ENCODE measurements around the gene KCNE4. TPM values are rescaled to one million over a fixed set of nuclear protein-coding genes. Genes with fewer than 3 reads are reported as not detected.

The KCNE4 gene
- total and polyA plus RNA-seq, 2 donors (not counting 1 experiment from before 2014, with no cell fraction given) = 17.8 to 25.3 TPM

GRCh38 chr2:223034221-223034975 is 17.6 kb upstream of the KCNE4 start:
- no peak overlapping the region for H3K4me2 ChIP-seq (ENCODE audit: extremely low read depth, insufficient read depth, low read length)
- no peaks in the 10 kb centered on the region for H3K36me3 ChIP-seq (ENCODE audit: control insufficient read depth, insufficient read depth, low read length)
- TF ChIP-seq, protein P1, sequence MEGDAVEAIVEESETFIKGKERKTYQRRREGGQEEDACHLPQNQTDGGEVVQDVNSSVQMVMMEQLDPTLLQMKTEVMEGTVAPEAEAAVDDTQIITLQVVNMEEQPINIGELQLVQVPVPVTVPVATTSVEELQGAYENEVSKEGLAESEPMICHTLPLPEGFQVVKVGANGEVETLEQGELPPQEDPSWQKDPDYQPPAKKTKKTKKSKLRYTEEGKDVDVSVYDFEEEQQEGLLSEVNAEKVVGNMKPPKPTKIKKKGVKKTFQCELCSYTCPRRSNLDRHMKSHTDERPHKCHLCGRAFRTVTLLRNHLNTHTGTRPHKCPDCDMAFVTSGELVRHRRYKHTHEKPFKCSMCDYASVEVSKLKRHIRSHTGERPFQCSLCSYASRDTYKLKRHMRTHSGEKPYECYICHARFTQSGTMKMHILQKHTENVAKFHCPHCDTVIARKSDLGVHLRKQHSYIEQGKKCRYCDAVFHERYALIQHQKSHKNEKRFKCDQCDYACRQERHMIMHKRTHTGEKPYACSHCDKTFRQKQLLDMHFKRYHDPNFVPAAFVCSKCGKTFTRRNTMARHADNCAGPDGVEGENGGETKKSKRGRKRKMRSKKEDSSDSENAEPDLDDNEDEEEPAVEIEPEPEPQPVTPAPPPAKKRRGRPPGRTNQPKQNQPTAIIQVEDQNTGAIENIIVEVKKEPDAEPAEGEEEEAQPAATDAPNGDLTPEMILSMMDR (conservative IDR thresholded peaks at IDR 0.05 in 1 of 2, IDR thresholded peaks at IDR 0.05 in 1 of 2; ENCODE audit: low read depth in 1 of 2, low read length in 2 of 2) = no peak
- TF ChIP-seq EZH2 (IDR thresholded peaks at IDR 0.05; ENCODE audit: low read length, missing control alignments) = no peak

DNA sequence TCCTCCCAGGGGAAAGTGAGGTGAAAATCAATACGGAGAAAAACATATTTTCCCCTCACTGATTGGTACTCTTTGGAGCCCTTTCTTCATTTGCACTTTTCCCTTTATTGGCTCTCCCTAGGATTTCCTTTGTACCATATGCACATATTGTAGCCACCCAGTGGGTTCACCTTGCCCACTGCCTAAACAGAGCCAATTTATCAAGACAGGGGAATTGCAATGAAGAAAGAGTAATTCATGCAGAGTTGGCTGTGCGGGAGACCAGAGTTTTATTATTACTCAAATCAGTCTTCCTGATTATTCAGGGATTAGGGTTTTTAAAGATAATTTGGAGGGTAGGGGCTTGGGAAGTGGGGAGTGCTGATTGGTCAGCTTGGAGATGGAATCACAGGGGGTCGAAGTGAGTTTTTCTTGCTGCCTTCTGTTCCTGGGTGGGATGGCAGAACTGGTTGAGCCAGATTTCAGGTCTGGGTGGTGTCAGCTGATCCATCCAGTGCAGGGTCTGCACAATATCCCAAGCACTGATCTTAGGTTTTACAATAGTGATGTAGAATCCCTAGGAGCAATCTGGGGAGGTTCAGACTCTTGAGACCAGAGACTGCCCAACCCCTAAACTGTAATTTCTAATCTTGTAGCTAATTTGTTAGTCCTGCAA is 15.1 kb upstream of the KCNE4 start:
- TF ChIP-seq, protein P1 (conservative IDR thresholded peaks at IDR 0.05 in 1 of 2, IDR thresholded peaks at IDR 0.05 in 1 of 2; ENCODE audit: low read depth in 1 of 2, low read length in 2 of 2) = no peak
- TF ChIP-seq EZH2 (IDR thresholded peaks at IDR 0.05; ENCODE audit: low read length, missing control alignments) = no peak
- H3K79me2 ChIP-seq (ENCODE audit: control insufficient read depth, insufficient read depth, low read length) = no peaks in the 10 kb centered on the region
- no peak overlapping the region for H3K27ac ChIP-seq (ENCODE audit: insufficient read depth, low read length)
- H3K27me3 ChIP-seq (ENCODE audit: control insufficient read depth, insufficient read depth, low read length) = no peaks in the 10 kb centered on the region
- H3K9me3 ChIP-seq (ENCODE audit: control insufficient read depth, insufficient read depth, low read depth, low read length) = peaks cover 2% of the 10 kb centered on the region
- peaks cover 9% of the 10 kb centered on the region for H3K4me1 ChIP-seq (ENCODE audit: control insufficient read depth, extremely low read depth, insufficient read depth, low read length)
- no peak overlapping the region for H3K4me3 ChIP-seq (replicated peaks in 1 of 4; ENCODE audit: control extremely low read depth in 1 of 4, insufficient read depth in 1 of 4, low read depth in 3 of 4, low read length in 4 of 4)
- H3K4me2 ChIP-seq (ENCODE audit: extremely low read depth, insufficient read depth, low read length) = no peak overlapping the region
- DNase-seq (ENCODE audit: low read depth in 2 of 2) = no peak
- no peak overlapping the region for H3K9ac ChIP-seq (ENCODE audit: insufficient read depth, low read length)
- no peaks in the 10 kb centered on the region for H3K36me3 ChIP-seq (ENCODE audit: control insufficient read depth, insufficient read depth, low read length)
- no peaks in the 10 kb centered on the region for H4K20me1 ChIP-seq (ENCODE audit: control insufficient read depth, extremely low read depth, insufficient read depth, low read length)
- H2AFZ ChIP-seq (ENCODE audit: low read length) = no peak overlapping the region

More at GRCh38 chr2:223034221-223034975, 17.6 kb upstream of the KCNE4 start:
- Histone ChIP-seq H3K79me2 (ENCODE audit: control insufficient read depth, insufficient read depth, low read length) (no peaks in the 10 kb centered on the region), H3K27ac (ENCODE audit: insufficient read depth, low read length) (no peak overlapping the region), H3K9me3 (ENCODE audit: control insufficient read depth, insufficient read depth, low read depth, low read length) (peaks cover 2% of the 10 kb centered on the region), H3K27me3 (ENCODE audit: control insufficient read depth, insufficient read depth, low read length) (no peaks in the 10 kb centered on the region), H3K4me3 (replicated peaks in 1 of 4; ENCODE audit: control extremely low read depth in 1 of 4, insufficient read depth in 1 of 4, low read depth in 3 of 4, low read length in 4 of 4) (no peak overlapping the region), H4K20me1 (ENCODE audit: control insufficient read depth, extremely low read depth, insufficient read depth, low read length) (no peaks in the 10 kb centered on the region), H2AFZ (ENCODE audit: low read length) (no peak overlapping the region), H3K9ac (ENCODE audit: insufficient read depth, low read length) (no peak overlapping the region), H3K4me1 (ENCODE audit: control insufficient read depth, extremely low read depth, insufficient read depth, low read length) (peaks cover 5% of the 10 kb centered on the region)
- no peak for DNase-seq (ENCODE audit: low read depth in 2 of 2)

DNA sequence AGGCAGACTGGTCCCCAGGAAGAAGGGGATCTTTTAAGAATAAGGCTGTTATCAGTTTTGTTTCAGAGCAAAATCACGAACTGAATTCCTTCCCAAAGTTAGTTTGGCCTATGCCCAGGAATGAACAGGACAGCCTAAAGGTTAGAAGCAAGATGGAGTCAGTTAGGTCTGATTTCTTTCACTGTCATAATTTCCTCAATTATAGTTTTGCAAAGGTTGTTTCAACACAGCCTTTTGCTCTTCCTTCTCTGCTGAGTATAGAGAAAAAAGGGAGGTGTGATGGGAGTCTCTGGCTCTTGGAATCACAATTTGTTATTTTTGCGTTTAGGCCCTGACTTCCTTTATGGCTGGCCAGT is 14.6 kb upstream of the KCNE4 start:
- Histone ChIP-seq H3K9ac (ENCODE audit: insufficient read depth, low read length) (no peak overlapping the region), H3K4me1 (ENCODE audit: control insufficient read depth, extremely low read depth, insufficient read depth, low read length) (peaks cover 12% of the 10 kb centered on the region), H2AFZ (ENCODE audit: low read length) (no peak overlapping the region), H4K20me1 (ENCODE audit: control insufficient read depth, extremely low read depth, insufficient read depth, low read length) (no peaks in the 10 kb centered on the region), H3K9me3 (ENCODE audit: control insufficient read depth, insufficient read depth, low read depth, low read length) (no peaks in the 10 kb centered on the region), H3K27ac (ENCODE audit: insufficient read depth, low read length) (no peak overlapping the region), H3K27me3 (ENCODE audit: control insufficient read depth, insufficient read depth, low read length) (no peaks in the 10 kb centered on the region), H3K36me3 (ENCODE audit: control insufficient read depth, insufficient read depth, low read length) (no peaks in the 10 kb centered on the region), H3K4me3 (replicated peaks in 1 of 4; ENCODE audit: control extremely low read depth in 1 of 4, insufficient read depth in 1 of 4, low read depth in 3 of 4, low read length in 4 of 4) (no peak overlapping the region), H3K4me2 (ENCODE audit: extremely low read depth, insufficient read depth, low read length) (no peak overlapping the region), H3K79me2 (ENCODE audit: control insufficient read depth, insufficient read depth, low read length) (no peaks in the 10 kb centered on the region)
- DNase-seq (ENCODE audit: low read depth in 2 of 2) = no peak
- TF ChIP-seq, protein P1 (conservative IDR thresholded peaks at IDR 0.05 in 1 of 2, IDR thresholded peaks at IDR 0.05 in 1 of 2; ENCODE audit: low read depth in 1 of 2, low read length in 2 of 2) = no peak
- TF ChIP-seq EZH2 (IDR thresholded peaks at IDR 0.05; ENCODE audit: low read length, missing control alignments) = no peak

All from fibroblast of lung (primary cell).